Esophagus squamous epithelium (tissue), 4 donors: ENCODE measurements around the gene MMP2.

Experiments
- CTCF ChIP-seq, 6 experiments: fragments of 450-650 bp in 4 of 6; fragments of 200-600 bp in 2 of 6; sonication (generic) in 2 of 6; IDR thresholded peaks; one replicate each; pipeline ENCODE4 v1.5.1; 2016 to 2019; ENCODE audit warnings: antibody characterized with exemption in 6 of 6, mild to moderate bottlenecking in 4 of 6, moderate library complexity in 4 of 6
- POLR2A ChIP-seq, 4 donors: fragments of 450-650 bp; IDR thresholded peaks; one replicate each; pipeline ENCODE4 v1.6.1; 2017; ENCODE audit warnings: antibody characterized with exemption in 4 of 4, mild to moderate bottlenecking in 4 of 4, moderate library complexity in 3 of 4

GRCh38 chr16:55477736-55478135 lies 1.3 kb upstream of the MMP2 start:
- TF ChIP-seq POLR2A (IDR thresholded peaks at IDR 0.05) (no peak), CTCF (IDR thresholded peaks at IDR 0.05) (no peak)
